GM23338 (cell line): ENCODE measurements around the gene CEP250. TPM values are rescaled to one million over a fixed set of nuclear protein-coding genes. Genes with fewer than 3 reads are reported as not detected.

Source experiments
- ATAC-seq: fragments of 200-7000 bp; cut with Tn5 transposase; 3 replicates; pipeline ENCODE4 v1.9.1; 2020
- DNase-seq: peaks from one replicate; pipeline ENCODE4 v3.0.0-alpha.2; 2015; ENCODE audit warnings: low spot score
- H2AFZ ChIP-seq: fragments of 200-600 bp; sonication (generic); 2 replicates; pipeline ENCODE4 v1.8.0; 2016; ENCODE audit warnings: antibody characterized with exemption, mild to moderate bottlenecking, moderate library complexity
- H3F3A ChIP-seq: fragments of 200-600 bp; sonication (generic); replicated peaks from 2 replicates; pipeline ENCODE4 v1.8.0; 2017; ENCODE audit warnings: antibody characterized with exemption, mixed run types, low read depth
- H3K27ac ChIP-seq: fragments of 200-600 bp; sonication (generic); 2 replicates; pipeline ENCODE4 v1.6.1; 2016; ENCODE audit warnings: low read depth
- H3K27me3 ChIP-seq: fragments of 200-600 bp; sonication (generic); 2 replicates; pipeline ENCODE4 v1.8.0; 2016; ENCODE audit warnings: mild to moderate bottlenecking, mixed run types, moderate library complexity; ENCODE audit not compliant: insufficient read depth
- H3K36me3 ChIP-seq: fragments of 200-600 bp; sonication (generic); 2 replicates; pipeline ENCODE4 v1.8.0; 2016; ENCODE audit warnings: mild to moderate bottlenecking; ENCODE audit not compliant: insufficient read depth
- H3K4me1 ChIP-seq: fragments of 200-600 bp; sonication (generic); 2 replicates; pipeline ENCODE4 v1.8.0; 2016; ENCODE audit warnings: mild to moderate bottlenecking, moderate library complexity; ENCODE audit not compliant: insufficient read depth
- H3K4me2 ChIP-seq: fragments of 200-600 bp; sonication (generic); 2 replicates; pipeline ENCODE4 v1.7.1; 2017; ENCODE audit warnings: mixed run types
- H3K4me3 ChIP-seq: fragments of 200-600 bp; sonication (generic); 2 replicates; pipeline ENCODE4 v1.6.1; 2016; ENCODE audit warnings: mixed run types
- H3K79me2 ChIP-seq: fragments of 200-600 bp; sonication (generic); replicated peaks from 2 replicates; pipeline ENCODE4 v1.8.0; 2017; ENCODE audit warnings: mild to moderate bottlenecking; ENCODE audit not compliant: insufficient read depth
- H3K9me2 ChIP-seq: fragments of 200-600 bp; sonication (generic); 2 replicates; pipeline ENCODE4 v1.8.0; 2017; ENCODE audit not compliant: insufficient read depth
- H4K20me1 ChIP-seq: fragments of 200-600 bp; sonication (generic); replicated peaks from 2 replicates; pipeline ENCODE4 v1.8.0; 2017; ENCODE audit warnings: mild to moderate bottlenecking; ENCODE audit not compliant: insufficient read depth
- H3K27ac Mint-ChIP-seq: 2 replicates; pipeline ENCODE4 v1.8.0; 2020; ENCODE audit warnings: inconsistent platforms, mild to moderate bottlenecking, moderate library complexity, mixed read lengths
- H3K27me3 Mint-ChIP-seq: 3 replicates; pipeline ENCODE4 v1.8.0; 2022; ENCODE audit warnings: low read depth, mild to moderate bottlenecking, moderate library complexity, mixed read lengths, inconsistent platforms; ENCODE audit not compliant: insufficient read depth, poor library complexity
- H3K36me3 Mint-ChIP-seq: 3 replicates; pipeline ENCODE4 v1.8.0; 2021; ENCODE audit warnings: low read depth, mild to moderate bottlenecking, inconsistent platforms, moderate library complexity, mixed read lengths
- H3K4me1 Mint-ChIP-seq: 3 replicates; pipeline ENCODE4 v1.8.0; 2020; ENCODE audit warnings: mild to moderate bottlenecking, inconsistent platforms, mixed read lengths
- H3K4me3 Mint-ChIP-seq: 3 replicates; pipeline ENCODE4 v1.8.0; 2021; ENCODE audit warnings: moderate library complexity, mild to moderate bottlenecking, inconsistent platforms, mixed read lengths
- H3K9me3 Mint-ChIP-seq: 3 replicates; pipeline ENCODE4 v1.8.0; 2020; ENCODE audit warnings: moderate library complexity, mild to moderate bottlenecking, inconsistent platforms, mixed read lengths
- CTCF ChIP-seq, 2 experiments: fragments of 200-600 bp in 1 of 2; sonication (generic) in 1 of 2; conservative IDR thresholded peaks; 2 replicates each; pipeline versions ENCODE4 v1.5.1 to v1.6.1; 2016 to 2017; ENCODE audit warnings: antibody characterized with exemption in 2 of 2, low read depth in 2 of 2, mild to moderate bottlenecking in 2 of 2, moderate library complexity in 1 of 2
- ETS1 ChIP-seq: IDR thresholded peaks from 2 replicates; pipeline ENCODE4 v1.6.1; 2016; ENCODE audit warnings: antibody characterized with exemption
- EZH2 ChIP-seq: fragments of 200-600 bp; sonication (generic); IDR thresholded peaks from one replicate; pipeline ENCODE4 v1.8.0; 2017; ENCODE audit warnings: antibody characterized with exemption, mild to moderate bottlenecking, low read depth; ENCODE audit not compliant: unreplicated experiment
- EZH2phosphoT487 ChIP-seq: fragments of 200-600 bp; sonication (generic); IDR thresholded peaks from one replicate; pipeline ENCODE4 v1.8.1; 2018; ENCODE audit warnings: antibody characterized with exemption; ENCODE audit not compliant: unreplicated experiment
- JUNB ChIP-seq: IDR thresholded peaks from one replicate; pipeline ENCODE4 v1.6.1; 2016; ENCODE audit warnings: antibody characterized with exemption; ENCODE audit not compliant: unreplicated experiment
- NANOG ChIP-seq: IDR thresholded peaks from 2 replicates; pipeline ENCODE4 v1.6.1; 2016; ENCODE audit warnings: antibody characterized with exemption, borderline replicate concordance
- POLR2AphosphoS5 ChIP-seq: IDR thresholded peaks from 2 replicates; pipeline ENCODE4 v1.6.1; 2016; ENCODE audit warnings: antibody characterized with exemption, low read depth
- REST ChIP-seq: IDR thresholded peaks from one replicate; pipeline ENCODE4 v1.6.1; 2018; ENCODE audit warnings: antibody characterized with exemption; ENCODE audit not compliant: unreplicated experiment
- STAT1 ChIP-seq: IDR thresholded peaks from one replicate; pipeline ENCODE4 v1.6.1; 2016; ENCODE audit warnings: antibody characterized with exemption; ENCODE audit not compliant: unreplicated experiment
- ZNF462 ChIP-seq: fragments of 250-450 bp; sonication (Bioruptor Pico); IDR thresholded peaks from 2 replicates; pipeline ENCODE4 v1.5.0; 2020; ENCODE audit warnings: mild to moderate bottlenecking, moderate library complexity
- polyA plus RNA-seq: library from polyadenylated mRNA; unstranded; fragments of >200 nt; fragmentation: Nextera tagmentation; extraction: Ambion mirVana; gene quantifications from 2 replicates; pipeline ENCODE4 v1.2.1, GENCODE V29; 2016
- total RNA-seq: library from RNA; depleted of rRNA; stranded (reverse); fragments of >200 nt; shearing (Covaris generic); gene quantifications from 2 replicates; pipeline ENCODE4 v1.2.3, GENCODE V29; 2014

Gene CEP250
- total and polyA plus RNA-seq, 2 experiments from 2014 or later, result 28.0 to 29.1 TPM

GRCh38 chr20:35472209-35472608 lies 16.8 kb downstream of the CEP250 start (continued):
- TF ChIP-seq CTCF (conservative IDR thresholded peaks at IDR 0.05; ENCODE audit: low read depth in 2 of 2) (no peak), REST (no peak), POLR2AphosphoS5 (no peak), EZH2phosphoT487 (no peak), EZH2 (no peak), STAT1 (no peak), JUNB (no peak), ETS1 (no peak)

GRCh38 chr20:35473684-35474083 lies 18.3 kb downstream of the CEP250 start:
- H3K4me1 Mint-ChIP-seq, result no peaks in the 10 kb centered on the region
- no peaks in the 10 kb centered on the region for H3K79me2 ChIP-seq
- no peak overlapping the region for H3K27ac ChIP-seq
- H3K4me1 ChIP-seq, result no peaks in the 10 kb centered on the region
- no peaks in the 10 kb centered on the region for H3K27me3 ChIP-seq
- no peaks in the 10 kb centered on the region for H3K9me3 Mint-ChIP-seq
- H3K4me3 Mint-ChIP-seq, result no peak overlapping the region
- H2AFZ ChIP-seq, result no peak overlapping the region
- peaks cover 35% of the 10 kb centered on the region for H3K36me3 ChIP-seq
- no peak overlapping the region for H3K4me3 ChIP-seq
- peaks cover 24% of the 10 kb centered on the region for H3K36me3 Mint-ChIP-seq
- H3K4me2 ChIP-seq, result no peak overlapping the region
- no peaks in the 10 kb centered on the region; the same call in 1 of the 2 replicates for H4K20me1 ChIP-seq
- no peaks in the 10 kb centered on the region for H3F3A ChIP-seq
- no peak overlapping the region for H3K27ac Mint-ChIP-seq
- no peak for ATAC-seq
- H3K27me3 Mint-ChIP-seq, result peaks cover 1% of the 10 kb centered on the region
- no peaks in the 10 kb centered on the region for H3K9me2 ChIP-seq
- no peak for DNase-seq
- TF ChIP-seq NANOG (no peak), JUNB (no peak), ZNF462 (no peak), EZH2phosphoT487 (no peak)
